ENCODE data around the gene CLTRN.
"Not testable (repeated sequence)": the region's sequence is repeated elsewhere in the genome, so short reads cannot be mapped to it uniquely, and the experiment has no call there.

The CLTRN gene

GRCh38 chrX:15647510-15647909 lies 17.1 kb downstream of the CLTRN start:
- not testable (repeated sequence) for DNase-seq (ENCODE audit: low spot score)

GRCh38 chrX:15646543-15646942 lies 18.1 kb downstream of the CLTRN start:
- no peak for DNase-seq (ENCODE audit: low spot score)

- no peak for DNase-seq (ENCODE audit: low spot score)
Measured at GRCh38 chrX:15646031-15646430, 18.6 kb downstream of the CLTRN start.

GRCh38 chrX:15645266-15645665 lies 19.3 kb downstream of the CLTRN start:
- DNase-seq (ENCODE audit: low spot score) = no peak

GRCh38 chrX:15644560-15644872 lies 20.1 kb downstream of the CLTRN start:
- no peak for DNase-seq (ENCODE audit: low spot score)

GRCh38 chrX:15643786-15644559 lies 20.6 kb downstream of the CLTRN start:
- DNase-seq (ENCODE audit: low spot score) = no peak

GRCh38 chrX:15631637-15632036 lies 33.0 kb downstream of the CLTRN start:
- DNase-seq (ENCODE audit: low spot score) = no peak

GRCh38 chrX:15623054-15623453 lies 41.6 kb downstream of the CLTRN start:
- DNase-seq (ENCODE audit: low spot score) = no peak

GRCh38 chrX:15619053-15619755 lies 45.4 kb downstream of the CLTRN start:
- no peak for DNase-seq (ENCODE audit: low spot score)

- no peak for DNase-seq (ENCODE audit: low spot score)
Measured at GRCh38 chrX:15617111-15617510, 47.5 kb downstream of the CLTRN start.

- no peak for DNase-seq (ENCODE audit: low spot score)
Measured at GRCh38 chrX:15616531-15616930, 48.1 kb downstream of the CLTRN start.

- no peak for DNase-seq (ENCODE audit: low spot score)
Measured at GRCh38 chrX:15607067-15607466, 57.5 kb downstream of the CLTRN start.

GRCh38 chrX:15606136-15606535 lies 58.5 kb downstream of the CLTRN start:
- no peak for DNase-seq (ENCODE audit: low spot score)

GRCh38 chrX:15605226-15605625 lies 59.4 kb downstream of the CLTRN start:
- DNase-seq (ENCODE audit: low spot score) = no peak

GRCh38 chrX:15602761-15603160 lies 61.8 kb downstream of the CLTRN start:
- DNase-seq (ENCODE audit: low spot score) = no peak

GRCh38 chrX:15601932-15602331 lies 62.7 kb downstream of the CLTRN start:
- no peak for DNase-seq (ENCODE audit: low spot score)

GRCh38 chrX:15600745-15601144 lies 63.9 kb downstream of the CLTRN start, which contains the start of gene ACE2:
ACE2 (minus strand) TSS chrX:15600960; CDS start chrX:15600911, 49 bp downstream.
- no peak for DNase-seq (ENCODE audit: low spot score)

GRCh38 chrX:15600049-15600448 lies 64.6 kb downstream of the CLTRN start:
- DNase-seq (ENCODE audit: low spot score) = no peak

GRCh38 chrX:15599461-15599860 lies 65.1 kb downstream of the CLTRN start:
- DNase-seq (ENCODE audit: low spot score) = no peak

GRCh38 chrX:15598026-15598425 lies 66.6 kb downstream of the CLTRN start:
- DNase-seq (ENCODE audit: low spot score) = no peak

GRCh38 chrX:15594371-15594770 lies 70.2 kb downstream of the CLTRN start:
- no peak for DNase-seq (ENCODE audit: low spot score)

GRCh38 chrX:15579778-15580747 lies 84.5 kb downstream of the CLTRN start:
- DNase-seq (ENCODE audit: low spot score) = no peak

Data from Ammon's horn (tissue), 1 donor.